WTC11 (cell line): ENCODE measurements around the gene TACR2.

Source experiments
- ARID4B ChIP-seq: sonication (generic); formaldehyde crosslinking; IDR thresholded peaks from 2 replicates; pipeline ENCODE4 v1.8.0; 2023; ENCODE audit warnings: missing genetic modification reagents, mild to moderate bottlenecking, borderline replicate concordance
- E2F1 ChIP-seq: sonication (generic); formaldehyde crosslinking; IDR thresholded peaks from 2 replicates; pipeline ENCODE4 v1.8.0; 2022; ENCODE audit warnings: mild to moderate bottlenecking, missing genetic modification reagents
- GTF2I ChIP-seq: fragments of 250-450 bp; sonication (Bioruptor Pico); conservative IDR thresholded peaks from 2 replicates; pipeline ENCODE4 v1.4.0; 2021; ENCODE audit warnings: mild to moderate bottlenecking
- NFE2L1 ChIP-seq: sonication (generic); formaldehyde crosslinking; IDR thresholded peaks from 2 replicates; pipeline ENCODE4 v1.8.1; 2023; ENCODE audit warnings: missing genetic modification reagents
- TF ChIP-seq, protein P1 (sequence below): sonication (generic); formaldehyde crosslinking; IDR thresholded peaks from 2 replicates; pipeline ENCODE4 v1.8.1; 2023; ENCODE audit warnings: mild to moderate bottlenecking, missing genetic modification reagents, moderate library complexity
- TF ChIP-seq, protein P2 (sequence below): fragments of 200-600 bp; IDR thresholded peaks from 2 replicates; pipeline ENCODE4 v1.8.0; 2022; ENCODE audit warnings: antibody characterized with exemption

- TF ChIP-seq, protein P1, sequence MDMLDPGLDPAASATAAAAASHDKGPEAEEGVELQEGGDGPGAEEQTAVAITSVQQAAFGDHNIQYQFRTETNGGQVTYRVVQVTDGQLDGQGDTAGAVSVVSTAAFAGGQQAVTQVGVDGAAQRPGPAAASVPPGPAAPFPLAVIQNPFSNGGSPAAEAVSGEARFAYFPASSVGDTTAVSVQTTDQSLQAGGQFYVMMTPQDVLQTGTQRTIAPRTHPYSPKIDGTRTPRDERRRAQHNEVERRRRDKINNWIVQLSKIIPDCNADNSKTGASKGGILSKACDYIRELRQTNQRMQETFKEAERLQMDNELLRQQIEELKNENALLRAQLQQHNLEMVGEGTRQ (CRISPR knock-in tag), result no peak
- no peak for TF ChIP-seq GTF2I (CRISPR knock-in tag)
- TF ChIP-seq E2F1 (CRISPR knock-in tag), result no peak
- TF ChIP-seq, protein P2, sequence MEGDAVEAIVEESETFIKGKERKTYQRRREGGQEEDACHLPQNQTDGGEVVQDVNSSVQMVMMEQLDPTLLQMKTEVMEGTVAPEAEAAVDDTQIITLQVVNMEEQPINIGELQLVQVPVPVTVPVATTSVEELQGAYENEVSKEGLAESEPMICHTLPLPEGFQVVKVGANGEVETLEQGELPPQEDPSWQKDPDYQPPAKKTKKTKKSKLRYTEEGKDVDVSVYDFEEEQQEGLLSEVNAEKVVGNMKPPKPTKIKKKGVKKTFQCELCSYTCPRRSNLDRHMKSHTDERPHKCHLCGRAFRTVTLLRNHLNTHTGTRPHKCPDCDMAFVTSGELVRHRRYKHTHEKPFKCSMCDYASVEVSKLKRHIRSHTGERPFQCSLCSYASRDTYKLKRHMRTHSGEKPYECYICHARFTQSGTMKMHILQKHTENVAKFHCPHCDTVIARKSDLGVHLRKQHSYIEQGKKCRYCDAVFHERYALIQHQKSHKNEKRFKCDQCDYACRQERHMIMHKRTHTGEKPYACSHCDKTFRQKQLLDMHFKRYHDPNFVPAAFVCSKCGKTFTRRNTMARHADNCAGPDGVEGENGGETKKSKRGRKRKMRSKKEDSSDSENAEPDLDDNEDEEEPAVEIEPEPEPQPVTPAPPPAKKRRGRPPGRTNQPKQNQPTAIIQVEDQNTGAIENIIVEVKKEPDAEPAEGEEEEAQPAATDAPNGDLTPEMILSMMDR, result no peak
- no peak for TF ChIP-seq ARID4B (CRISPR knock-in tag)
- TF ChIP-seq NFE2L1 (CRISPR knock-in tag), result no peak
These were observed 13.7 kb downstream of the TACR2 start for GRCh38 chr10:69403066-69403465.
